Keratinocyte (primary cell): ENCODE measurements around the gene CD248. TPM values are rescaled to one million over a fixed set of nuclear protein-coding genes. Genes with fewer than 3 reads are reported as not detected.

Source experiments
- DNase-seq: peaks from one replicate; pipeline ENCODE4 v3.0.0-alpha.2; 2011; ENCODE audit warnings: low read depth, missing footprints, low spot score
- FAIRE-seq: peaks from 2 replicates; lab custom pipeline; 2011; peaks lifted over from hg19 to GRCh38; lab: Jason Lieb, UNC
- H2AFZ ChIP-seq: 2 replicates; pipeline ENCODE4 v1.6.0; 2012; ENCODE audit warnings: low read length, control low read depth, inconsistent platforms; ENCODE audit not compliant: control insufficient read depth
- H3K27ac ChIP-seq: 2 replicates; pipeline ENCODE4 v1.5.1; 2011; ENCODE audit warnings: low read length; ENCODE audit not compliant: control insufficient read depth, insufficient read depth
- H3K27me3 ChIP-seq: 3 replicates; pipeline ENCODE4 v1.6.0; 2011; ENCODE audit warnings: low read length; ENCODE audit not compliant: control insufficient read depth, insufficient read depth; ENCODE audit errors: extremely low read depth
- H3K36me3 ChIP-seq, 2 experiments: 2 replicates in 1 of 2; 3 replicates in 1 of 2; pipeline ENCODE4 v1.5.1; 2011; ENCODE audit warnings: low read length in 2 of 2, mild to moderate bottlenecking in 1 of 2; ENCODE audit not compliant: control insufficient read depth in 2 of 2, insufficient read depth in 2 of 2; ENCODE audit errors: extremely low read depth in 1 of 2
- H3K4me1 ChIP-seq: 3 replicates; pipeline ENCODE4 v1.5.1; 2011; ENCODE audit warnings: low read length; ENCODE audit not compliant: control insufficient read depth, insufficient read depth; ENCODE audit errors: extremely low read depth
- H3K4me2 ChIP-seq: 3 replicates; pipeline ENCODE4 v1.6.0; 2011; ENCODE audit warnings: low read depth, low read length; ENCODE audit not compliant: control insufficient read depth, insufficient read depth; ENCODE audit errors: extremely low read depth
- H3K4me3 ChIP-seq, 3 experiments: fragments of 200-600 bp in 1 of 3; sonication (generic) in 1 of 3; 2 replicates in 2 of 3; 3 replicates in 1 of 3; pipeline ENCODE4 v1.5.1; 2011 to 2016; ENCODE audit warnings: low read length in 3 of 3, mild to moderate bottlenecking in 3 of 3, control low read depth in 2 of 3, inconsistent platforms in 1 of 3, low read depth in 1 of 3, mixed read lengths in 1 of 3, mixed run types in 1 of 3, moderate library complexity in 1 of 3; ENCODE audit not compliant: control insufficient read depth in 2 of 3, insufficient read depth in 2 of 3; ENCODE audit errors: extremely low read depth in 1 of 3
- H3K79me2 ChIP-seq: 2 replicates; pipeline ENCODE4 v1.6.0; 2012; ENCODE audit warnings: low read length; ENCODE audit not compliant: control insufficient read depth, insufficient read depth
- H3K9ac ChIP-seq: 3 replicates; pipeline ENCODE4 v1.6.0; 2011; ENCODE audit warnings: low read length; ENCODE audit not compliant: control insufficient read depth, insufficient read depth; ENCODE audit errors: extremely low read depth
- H3K9me1 ChIP-seq: 3 replicates; pipeline ENCODE4 v1.6.0; 2011; ENCODE audit warnings: low read length; ENCODE audit not compliant: control insufficient read depth, insufficient read depth; ENCODE audit errors: extremely low read depth
- H3K9me3 ChIP-seq: 2 replicates; pipeline ENCODE4 v1.5.1; 2012; ENCODE audit warnings: low read depth, low read length; ENCODE audit not compliant: control insufficient read depth
- H4K20me1 ChIP-seq: 3 replicates; pipeline ENCODE4 v1.6.0; 2011; ENCODE audit warnings: low read length; ENCODE audit not compliant: control insufficient read depth, insufficient read depth; ENCODE audit errors: extremely low read depth
- EZH2 ChIP-seq: IDR thresholded peaks from one replicate; pipeline ENCODE4 v1.6.1; 2012; ENCODE audit warnings: inconsistent platforms, mild to moderate bottlenecking, low read length, moderate library complexity
- dilution Hi-C: fragments of 300-500 bp; cut with MboI; formaldehyde crosslinking; loops from one replicate; pipeline ENCODE4 v1.7.0; 2020; ENCODE audit warnings: low sequenced_read_pairs; ENCODE audit not compliant: extremely low pct_ligation_motif_present
- polyA plus RNA-seq, 5 experiments: library from polyadenylated mRNA; depleted of rRNA in 3 of 5; stranded (reverse) in 3 of 5; stranded (forward) in 1 of 5; unstranded in 1 of 5; fragments of >200 nt; gene quantifications; 1 replicate in 1 of 5; 2 replicates in 3 of 5; 3 replicates in 1 of 5; pipeline versions ENCODE4 v1.2.1 to v1.2.3, GENCODE V29; 2011 to 2012; ENCODE audit warnings: missing spikeins in 2 of 5, low read depth in 1 of 5, low replicate concordance in 1 of 5
- TF ChIP-seq, protein P1 (sequence below), 3 experiments: IDR thresholded peaks in 1 of 3; conservative IDR thresholded peaks in 1 of 3; optimal IDR thresholded peaks in 1 of 3; 2 replicates in 2 of 3; 3 replicates in 1 of 3; pipeline versions ENCODE3 to v1.5.1; 2011; ENCODE audit warnings: low read length in 3 of 3, mild to moderate bottlenecking in 3 of 3, moderate library complexity in 2 of 3, control low read depth in 1 of 3, inconsistent platforms in 1 of 3; ENCODE audit not compliant: insufficient read depth in 2 of 3; ENCODE audit errors: extremely low read depth in 1 of 3

The CD248 gene
- polyA plus RNA-seq, 1 donor (not counting 4 experiments of a cell fraction or from before 2014, with no cell fraction given) = 0.12 TPM

DNA sequence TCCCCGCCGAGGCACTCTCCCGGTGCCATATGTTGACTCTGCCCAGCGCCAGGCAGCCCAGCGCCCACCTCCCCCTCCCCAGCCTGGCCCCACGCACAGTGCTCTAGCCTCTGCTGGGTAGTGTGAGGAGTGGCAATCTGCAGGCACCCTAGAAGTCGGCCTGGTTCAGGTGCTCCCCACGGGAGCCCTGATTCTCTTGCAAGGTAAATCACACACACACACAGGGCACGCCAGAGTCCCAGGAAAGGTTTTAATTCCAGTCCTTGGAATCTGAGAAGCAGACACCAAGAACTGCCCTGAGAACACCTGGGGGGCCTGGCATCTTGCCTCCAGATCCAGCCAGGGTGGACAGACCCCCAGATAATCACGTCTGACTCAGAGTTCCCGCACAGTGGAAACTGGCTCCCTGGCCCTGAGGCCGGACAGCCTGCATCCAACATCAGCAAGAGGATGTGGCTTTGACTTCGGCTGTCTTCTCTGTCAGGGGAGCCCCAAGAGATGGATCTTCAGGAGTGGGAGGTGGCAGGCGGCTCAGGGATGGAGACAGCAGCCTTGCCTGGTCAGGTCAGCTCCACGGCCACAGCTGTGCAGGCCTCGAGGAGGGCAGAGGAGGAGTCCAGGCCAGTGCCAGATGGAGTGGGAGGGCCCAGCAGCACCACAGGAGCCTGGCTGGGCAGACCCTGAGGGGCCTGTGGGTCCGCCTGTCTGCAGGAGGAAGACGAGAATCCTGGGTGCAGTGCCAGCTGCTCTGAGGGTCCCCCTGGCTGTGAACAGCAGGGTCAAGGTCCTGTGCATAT, 20.5 kb upstream of the CD248 start:
- dilution Hi-C loops = no loop called here
- Histone ChIP-seq H2AFZ (no peak overlapping the region), H3K9me3 (no peaks in the 10 kb centered on the region), H4K20me1 (peaks cover 3% of the 10 kb centered on the region), H3K36me3 (peaks cover 33 to 51% of the 10 kb centered on the region in 2 experiments), H3K27me3 (no peaks in the 10 kb centered on the region), H3K4me1 (peaks cover 49% of the 10 kb centered on the region), H3K4me2 (peak overlapping the region; percentile 95), H3K9ac (peak overlapping the region; percentile 85), H3K9me1 (peaks cover 6% of the 10 kb centered on the region), H3K27ac (peak overlapping the region; percentile 97), H3K4me3 (peak overlapping the region in 1 of 3 experiments; percentile 78), H3K79me2 (peaks cover 26% of the 10 kb centered on the region)
- TF ChIP-seq, protein P1, sequence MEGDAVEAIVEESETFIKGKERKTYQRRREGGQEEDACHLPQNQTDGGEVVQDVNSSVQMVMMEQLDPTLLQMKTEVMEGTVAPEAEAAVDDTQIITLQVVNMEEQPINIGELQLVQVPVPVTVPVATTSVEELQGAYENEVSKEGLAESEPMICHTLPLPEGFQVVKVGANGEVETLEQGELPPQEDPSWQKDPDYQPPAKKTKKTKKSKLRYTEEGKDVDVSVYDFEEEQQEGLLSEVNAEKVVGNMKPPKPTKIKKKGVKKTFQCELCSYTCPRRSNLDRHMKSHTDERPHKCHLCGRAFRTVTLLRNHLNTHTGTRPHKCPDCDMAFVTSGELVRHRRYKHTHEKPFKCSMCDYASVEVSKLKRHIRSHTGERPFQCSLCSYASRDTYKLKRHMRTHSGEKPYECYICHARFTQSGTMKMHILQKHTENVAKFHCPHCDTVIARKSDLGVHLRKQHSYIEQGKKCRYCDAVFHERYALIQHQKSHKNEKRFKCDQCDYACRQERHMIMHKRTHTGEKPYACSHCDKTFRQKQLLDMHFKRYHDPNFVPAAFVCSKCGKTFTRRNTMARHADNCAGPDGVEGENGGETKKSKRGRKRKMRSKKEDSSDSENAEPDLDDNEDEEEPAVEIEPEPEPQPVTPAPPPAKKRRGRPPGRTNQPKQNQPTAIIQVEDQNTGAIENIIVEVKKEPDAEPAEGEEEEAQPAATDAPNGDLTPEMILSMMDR (optimal IDR thresholded peaks at IDR 0.05 in 1 of 3, IDR thresholded peaks at IDR 0.05 in 1 of 3, conservative IDR thresholded peaks at IDR 0.05 in 1 of 3; ENCODE audit: extremely low read depth in 1 of 3, insufficient read depth in 2 of 3, low read length in 3 of 3) = no peak
- TF ChIP-seq EZH2 = no peak
- no peak for FAIRE-seq
- no peak for DNase-seq

DNA sequence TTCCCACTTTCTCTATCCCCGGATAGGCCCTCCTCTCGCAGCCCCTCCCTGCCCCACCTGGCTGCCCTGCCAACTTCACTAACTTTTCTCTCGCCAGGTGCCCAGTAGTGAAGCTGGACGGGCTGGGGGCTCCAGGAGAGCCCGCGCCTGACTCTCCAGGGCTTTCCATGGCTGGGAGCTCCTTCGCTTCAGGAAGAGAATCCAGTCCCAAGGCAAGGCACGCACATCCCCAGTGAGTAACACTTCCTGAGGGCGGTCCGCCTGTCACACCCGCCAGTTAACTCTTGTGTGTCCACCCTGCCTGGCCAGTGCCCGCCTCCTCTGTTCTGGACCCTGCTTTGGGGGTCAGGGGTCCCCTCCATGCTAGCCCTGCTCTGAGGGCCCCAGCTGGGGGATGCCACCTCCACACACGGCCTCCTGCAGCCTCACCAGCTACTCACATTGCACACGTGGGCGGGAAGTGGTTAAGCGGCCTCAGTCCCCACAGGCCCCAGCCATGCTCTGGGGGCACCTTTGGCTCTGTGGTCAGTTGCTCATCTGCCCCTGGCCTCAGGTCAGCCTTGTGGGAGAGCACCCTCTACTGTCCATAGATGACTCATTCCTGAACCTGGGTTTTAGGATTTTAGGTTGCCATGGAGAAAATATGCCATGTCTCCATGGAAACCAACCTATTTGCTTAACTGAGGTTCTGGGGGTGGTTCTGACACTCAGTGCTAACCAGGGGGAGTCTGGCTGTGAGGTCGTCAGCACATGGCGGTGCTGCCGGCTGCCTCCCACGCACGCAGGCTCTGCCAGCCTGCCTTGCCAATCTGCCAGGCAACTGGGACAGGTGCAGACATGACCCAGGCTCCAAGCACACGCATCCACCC, 19.6 kb upstream of the CD248 start, which contains the start of gene RIN1:
RIN1 (minus strand) TSS at position 201 of the 869 bp plus-strand sequence; CDS start at position 169, 32 bp downstream.
- Histone ChIP-seq H2AFZ (no peak within 1 kb of the TSS), H3K9me3 (no peaks in the 10 kb centered on the region), H4K20me1 (peaks cover 3% of the 10 kb centered on the region), H3K79me2 (peaks cover 22% of the 10 kb centered on the region), H3K27me3 (no peaks in the 10 kb centered on the region), H3K9ac (peak within 1 kb of the TSS; percentile 85), H3K27ac (peak within 1 kb of the TSS; percentile 97), H3K4me1 (peaks cover 49% of the 10 kb centered on the region), H3K4me3 (peak within 1 kb of the TSS; percentile 60 to 78 (median 78)), H3K36me3 (peaks cover 34 to 55% of the 10 kb centered on the region in 2 experiments), H3K4me2 (peak within 1 kb of the TSS; percentile 95), H3K9me1 (peaks cover 6% of the 10 kb centered on the region)
- peak; percentile 93 for FAIRE-seq
- dilution Hi-C loops = no loop called here
- DNase-seq = peak; percentile 87
- no peak for TF ChIP-seq EZH2
- TF ChIP-seq, protein P1 (optimal IDR thresholded peaks at IDR 0.05 in 1 of 3, IDR thresholded peaks at IDR 0.05 in 1 of 3, conservative IDR thresholded peaks at IDR 0.05 in 1 of 3; ENCODE audit: extremely low read depth in 1 of 3, insufficient read depth in 2 of 3, low read length in 3 of 3) = no peak
